AG04450 (cell line): ENCODE measurements around the gene C10orf90. TPM values are rescaled to one million over a fixed set of nuclear protein-coding genes. Genes with fewer than 3 reads are reported as not detected.

ENCODE experiments used
- CTCF ChIA-PET: fragments of 300-600, 350-600 bp; formaldehyde crosslinking; extraction: SDS; loops from one replicate; lab custom pipeline; 2022; ENCODE audit warnings: antibody characterized with exemption, inconsistent platforms; lab: Charles Lee
- POLR2A ChIA-PET: fragments of 350-600 bp; formaldehyde crosslinking; extraction: SDS; loops from one replicate; lab custom pipeline; 2021; ENCODE audit warnings: antibody characterized with exemption, inconsistent platforms; lab: Yijun Ruan, JAX
- DNase-seq: peaks from one replicate; pipeline ENCODE4 v3.0.0-alpha.2; 2011; ENCODE audit warnings: low read depth, low spot score
- H3K27ac ChIP-seq: one replicate; pipeline ENCODE4 v1.5.1; 2012; ENCODE audit warnings: low read depth, low read length, control low read depth
- H3K27me3 ChIP-seq: one replicate; pipeline ENCODE4 v1.6.0; 2012; ENCODE audit warnings: low read length; ENCODE audit not compliant: control insufficient read depth, insufficient read depth
- H3K4me3 ChIP-seq: 2 replicates; pipeline ENCODE4 v1.5.1; 2011; ENCODE audit warnings: mild to moderate bottlenecking, low read depth, low read length, control low read depth
- H3K9me3 ChIP-seq: 2 replicates; pipeline ENCODE4 v1.5.1; 2012; ENCODE audit warnings: low read length; ENCODE audit not compliant: control insufficient read depth, insufficient read depth
- polyA minus RNA-seq: library from RNA; depleted of rRNA, polyadenylated mRNA; stranded (reverse); fragments of >200 nt; gene quantifications from 2 replicates; pipeline ENCODE4 v1.2.3, GENCODE V29; 2011; rRNA and poly(A)+ RNA removed
- polyA plus RNA-seq: library from polyadenylated mRNA; depleted of rRNA; stranded (reverse); fragments of >200 nt; gene quantifications from 2 replicates; pipeline ENCODE4 v1.2.3, GENCODE V29; 2011; rRNA removed
- TF ChIP-seq, protein P1 (sequence below): IDR thresholded peaks from 2 replicates; pipeline ENCODE4 v1.5.1; 2011; ENCODE audit warnings: low read depth, low read length, control low read depth, inconsistent platforms

The C10orf90 gene, protein sequence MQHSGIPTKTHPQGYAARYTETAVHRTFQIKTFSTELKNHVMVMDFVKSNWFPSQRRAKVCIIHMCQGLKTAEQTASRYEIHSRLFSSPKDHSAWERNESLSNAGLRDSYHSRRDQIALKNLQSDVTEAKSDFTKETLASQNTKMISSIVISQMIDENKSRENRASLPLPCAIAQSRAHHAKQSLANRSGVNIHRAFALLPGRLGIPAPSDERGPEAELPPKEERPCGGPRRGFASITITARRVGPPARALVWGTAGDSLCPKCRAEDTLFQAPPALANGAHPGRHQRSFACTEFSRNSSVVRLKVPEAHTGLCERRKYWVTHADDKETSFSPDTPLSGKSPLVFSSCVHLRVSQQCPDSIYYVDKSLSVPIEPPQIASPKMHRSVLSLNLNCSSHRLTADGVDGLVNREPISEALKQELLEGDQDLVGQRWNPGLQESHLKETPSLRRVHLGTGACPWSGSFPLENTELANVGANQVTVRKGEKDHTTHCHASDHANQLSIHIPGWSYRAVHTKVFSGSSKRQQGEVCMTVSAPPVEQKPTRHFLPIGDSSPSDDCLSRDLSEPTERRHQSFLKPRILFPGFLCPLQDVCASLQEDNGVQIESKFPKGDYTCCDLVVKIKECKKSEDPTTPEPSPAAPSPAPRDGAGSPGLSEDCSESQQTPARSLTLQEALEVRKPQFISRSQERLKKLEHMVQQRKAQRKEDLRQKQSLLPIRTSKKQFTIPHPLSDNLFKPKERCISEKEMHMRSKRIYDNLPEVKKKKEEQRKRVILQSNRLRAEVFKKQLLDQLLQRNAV
- 0.10 and 0.12 TPM in 2 replicates for polyA plus RNA-seq
- polyA minus RNA-seq: 0.13 TPM in 1 of 2 replicates, not detected in the other

DNA sequence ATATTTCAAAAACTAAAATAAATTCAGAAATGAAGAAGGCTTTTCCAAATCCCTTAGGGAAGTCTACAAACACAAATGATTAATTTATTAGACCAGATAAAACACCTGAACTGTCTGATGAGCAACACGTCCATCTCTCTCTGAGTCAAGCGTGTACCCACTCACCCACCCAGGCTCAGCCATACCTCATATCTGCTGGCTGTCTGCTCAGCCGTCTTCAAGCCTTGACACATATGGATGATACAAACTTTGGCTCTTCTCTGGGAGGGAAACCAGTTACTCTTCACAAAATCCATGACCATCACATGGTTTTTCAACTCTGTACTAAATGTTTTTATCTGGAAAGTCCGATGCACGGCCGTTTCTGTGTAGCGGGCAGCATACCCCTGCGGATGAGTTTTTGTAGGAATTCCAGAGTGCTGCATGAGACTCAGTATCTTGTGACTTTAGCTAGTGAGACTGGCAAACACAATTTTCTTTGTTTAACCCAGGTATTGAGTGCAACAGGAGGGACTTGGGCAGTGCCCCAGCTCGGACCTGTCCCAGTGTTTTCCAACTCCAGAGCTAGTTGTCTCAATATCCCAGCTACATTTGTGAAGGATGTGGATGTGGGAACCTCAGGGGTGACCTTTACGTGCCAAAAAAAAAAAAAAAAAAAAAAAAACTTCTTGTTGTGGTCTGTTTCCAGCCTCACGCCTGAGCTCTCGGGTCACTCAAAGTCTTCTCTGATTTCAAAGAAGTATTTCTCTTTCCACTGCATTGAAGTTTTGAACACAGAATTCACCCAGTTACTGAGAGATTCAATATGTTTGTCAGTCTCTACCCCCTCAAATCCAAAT, at the start of gene C10orf90:
Gene C10orf90, minus strand, starts transcription at position 638 of the 839 bp plus-strand sequence. Its CDS starts 213 bp downstream, at position 425.
- DNase-seq: no peak
- ChIA-PET POLR2A (no interaction called here), CTCF (interaction anchor here (0.6 kb wide), 1 partner anchor 166 kb away, joined by 3 read pairs; no protein-coding TSS in a partner anchor)
- H3K4me3 ChIP-seq: no peak within 1 kb of the TSS
- TF ChIP-seq, protein P1, sequence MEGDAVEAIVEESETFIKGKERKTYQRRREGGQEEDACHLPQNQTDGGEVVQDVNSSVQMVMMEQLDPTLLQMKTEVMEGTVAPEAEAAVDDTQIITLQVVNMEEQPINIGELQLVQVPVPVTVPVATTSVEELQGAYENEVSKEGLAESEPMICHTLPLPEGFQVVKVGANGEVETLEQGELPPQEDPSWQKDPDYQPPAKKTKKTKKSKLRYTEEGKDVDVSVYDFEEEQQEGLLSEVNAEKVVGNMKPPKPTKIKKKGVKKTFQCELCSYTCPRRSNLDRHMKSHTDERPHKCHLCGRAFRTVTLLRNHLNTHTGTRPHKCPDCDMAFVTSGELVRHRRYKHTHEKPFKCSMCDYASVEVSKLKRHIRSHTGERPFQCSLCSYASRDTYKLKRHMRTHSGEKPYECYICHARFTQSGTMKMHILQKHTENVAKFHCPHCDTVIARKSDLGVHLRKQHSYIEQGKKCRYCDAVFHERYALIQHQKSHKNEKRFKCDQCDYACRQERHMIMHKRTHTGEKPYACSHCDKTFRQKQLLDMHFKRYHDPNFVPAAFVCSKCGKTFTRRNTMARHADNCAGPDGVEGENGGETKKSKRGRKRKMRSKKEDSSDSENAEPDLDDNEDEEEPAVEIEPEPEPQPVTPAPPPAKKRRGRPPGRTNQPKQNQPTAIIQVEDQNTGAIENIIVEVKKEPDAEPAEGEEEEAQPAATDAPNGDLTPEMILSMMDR: no peak
- H3K9me3 ChIP-seq: no peaks in the 10 kb centered on the region; the same call in 1 of the 2 replicates
- no peaks in the 10 kb centered on the region for H3K27me3 ChIP-seq
- H3K27ac ChIP-seq: no peak within 1 kb of the TSS

DNA sequence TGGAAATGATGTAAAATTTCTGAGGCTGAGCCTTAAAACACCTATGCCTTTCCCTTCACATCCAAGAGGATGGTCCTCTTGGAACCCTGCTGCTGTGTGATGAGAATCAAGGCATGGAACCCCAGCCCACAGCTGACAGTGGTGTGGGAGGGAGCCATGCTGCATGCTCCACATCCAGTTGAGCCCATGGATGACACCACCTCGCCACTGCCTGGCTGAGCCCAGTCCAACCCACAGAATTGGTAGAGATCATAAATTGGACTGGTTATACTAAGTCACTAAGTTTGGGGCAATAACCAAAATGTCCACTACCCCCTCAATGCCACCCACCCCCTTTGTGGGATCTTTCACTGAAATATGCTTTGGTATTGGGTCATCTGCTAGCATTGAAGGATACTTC, 45.9 kb upstream of the C10orf90 start:
- no peak overlapping the region for H3K4me3 ChIP-seq
- CTCF ChIA-PET: no interaction called here
- no peaks in the 10 kb centered on the region for H3K9me3 ChIP-seq
- TF ChIP-seq, protein P1: no peak
- H3K27me3 ChIP-seq: peaks cover 3% of the 10 kb centered on the region
- POLR2A ChIA-PET: no interaction called here
- no peak overlapping the region for H3K27ac ChIP-seq
- no peak for DNase-seq

DNA sequence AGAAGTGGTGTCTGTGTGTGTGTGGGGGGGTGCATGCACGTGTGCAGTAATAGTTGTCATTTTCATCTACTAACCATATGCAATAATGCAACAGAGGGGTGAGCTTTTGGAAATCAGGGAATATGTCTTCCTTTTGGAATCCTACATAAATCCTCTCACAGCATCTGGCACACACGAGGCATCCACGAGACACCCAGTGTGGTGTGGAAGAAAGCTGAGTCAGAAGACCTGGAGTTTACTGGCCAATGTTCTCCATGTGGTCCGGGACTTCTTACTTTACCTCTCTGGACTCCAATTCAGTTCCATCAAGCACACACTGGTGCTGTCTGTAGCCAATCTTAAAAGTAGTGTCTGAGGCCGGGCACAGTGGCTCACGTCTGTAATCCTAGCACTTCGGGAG, 43.1 kb upstream of the C10orf90 start:
- Histone ChIP-seq H3K9me3 (no peaks in the 10 kb centered on the region), H3K4me3 (no peak overlapping the region), H3K27ac (no peak overlapping the region), H3K27me3 (peaks cover 3% of the 10 kb centered on the region)
- TF ChIP-seq, protein P1: no peak
- ChIA-PET CTCF (no interaction called here), POLR2A (no interaction called here)
- no peak for DNase-seq

DNA sequence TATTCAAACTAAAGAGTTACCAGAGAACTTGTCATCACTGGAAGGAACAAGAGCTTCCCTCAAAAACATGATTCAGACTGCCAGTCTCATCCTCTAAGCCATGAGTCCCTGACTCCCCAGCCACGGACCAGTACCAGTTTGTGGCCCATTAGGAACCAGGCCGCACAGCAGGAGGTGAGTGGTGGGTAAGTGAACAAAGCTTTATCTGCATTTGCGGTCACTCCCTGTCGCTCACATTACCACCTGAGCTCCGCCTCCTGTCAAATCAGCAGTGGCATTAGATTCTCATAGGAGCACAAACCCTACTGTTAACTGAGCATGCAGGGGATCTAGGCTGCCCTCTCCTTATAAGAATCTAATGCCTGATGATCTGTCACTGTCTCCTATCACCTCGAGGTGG, 42.2 kb upstream of the C10orf90 start:
- TF ChIP-seq, protein P1: no peak

More for the DNA sequence above, 42.2 kb upstream of the C10orf90 start:
- no peaks in the 10 kb centered on the region for H3K9me3 ChIP-seq
- ChIA-PET POLR2A (no interaction called here), CTCF (no interaction called here)
- peaks cover 3% of the 10 kb centered on the region for H3K27me3 ChIP-seq
- no peak for DNase-seq
- no peak overlapping the region for H3K27ac ChIP-seq
- no peak overlapping the region for H3K4me3 ChIP-seq
